Stimulated activated CD8-positive, alpha-beta memory T cell treated with anti-CD3 and anti-CD28 coated beads, Interleukin-7, amount 100 ng/mL, for 24 hours (primary cell): ENCODE data around the gene ZCCHC10.
A peak's percentile ranks its signal among the peaks of the same experiment; 100 is the strongest.
"Not testable (repeated sequence)": the region's sequence is repeated elsewhere in the genome, so short reads cannot be mapped to it uniquely, and the experiment has no call there.

Experiments used
- DNase-seq: peaks from one replicate; pipeline ENCODE4 v3.0.0-alpha.2; 2020; ENCODE audit warnings: low read depth

Gene ZCCHC10

DNA sequence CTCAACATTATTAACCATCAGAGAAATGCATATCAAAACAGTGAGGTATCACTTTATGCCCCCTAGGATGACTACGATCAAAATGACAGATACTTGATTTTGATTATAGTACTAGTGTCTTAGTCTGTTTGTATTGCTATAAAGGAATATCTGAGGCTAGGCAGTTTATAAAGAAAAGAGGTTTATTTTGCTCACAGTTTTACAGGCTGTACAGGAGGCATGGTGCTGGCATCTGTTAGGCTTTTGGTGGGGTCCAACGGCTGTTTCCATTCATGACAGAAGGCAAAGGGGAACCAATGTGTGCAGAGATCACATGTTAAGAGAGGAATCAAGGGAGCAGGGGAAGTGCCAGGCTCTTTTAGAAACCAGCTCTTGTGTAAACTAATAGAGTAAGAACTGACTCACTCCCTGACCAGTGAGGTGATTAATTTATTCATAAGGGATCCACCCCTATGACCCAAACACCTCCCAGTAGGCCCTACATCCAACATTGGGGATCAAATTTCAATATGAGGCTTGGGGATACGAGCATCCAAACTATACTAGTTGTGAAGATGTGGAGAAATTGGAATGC, 46.9 kb downstream of the ZCCHC10 start:
- no peak for DNase-seq

GRCh38 chr5:132976852-132977251, 49.5 kb downstream of the ZCCHC10 start:
- no peak for DNase-seq

- not testable (repeated sequence) for DNase-seq
These were observed 53.9 kb downstream of the ZCCHC10 start for GRCh38 chr5:132972436-132972828.

DNA sequence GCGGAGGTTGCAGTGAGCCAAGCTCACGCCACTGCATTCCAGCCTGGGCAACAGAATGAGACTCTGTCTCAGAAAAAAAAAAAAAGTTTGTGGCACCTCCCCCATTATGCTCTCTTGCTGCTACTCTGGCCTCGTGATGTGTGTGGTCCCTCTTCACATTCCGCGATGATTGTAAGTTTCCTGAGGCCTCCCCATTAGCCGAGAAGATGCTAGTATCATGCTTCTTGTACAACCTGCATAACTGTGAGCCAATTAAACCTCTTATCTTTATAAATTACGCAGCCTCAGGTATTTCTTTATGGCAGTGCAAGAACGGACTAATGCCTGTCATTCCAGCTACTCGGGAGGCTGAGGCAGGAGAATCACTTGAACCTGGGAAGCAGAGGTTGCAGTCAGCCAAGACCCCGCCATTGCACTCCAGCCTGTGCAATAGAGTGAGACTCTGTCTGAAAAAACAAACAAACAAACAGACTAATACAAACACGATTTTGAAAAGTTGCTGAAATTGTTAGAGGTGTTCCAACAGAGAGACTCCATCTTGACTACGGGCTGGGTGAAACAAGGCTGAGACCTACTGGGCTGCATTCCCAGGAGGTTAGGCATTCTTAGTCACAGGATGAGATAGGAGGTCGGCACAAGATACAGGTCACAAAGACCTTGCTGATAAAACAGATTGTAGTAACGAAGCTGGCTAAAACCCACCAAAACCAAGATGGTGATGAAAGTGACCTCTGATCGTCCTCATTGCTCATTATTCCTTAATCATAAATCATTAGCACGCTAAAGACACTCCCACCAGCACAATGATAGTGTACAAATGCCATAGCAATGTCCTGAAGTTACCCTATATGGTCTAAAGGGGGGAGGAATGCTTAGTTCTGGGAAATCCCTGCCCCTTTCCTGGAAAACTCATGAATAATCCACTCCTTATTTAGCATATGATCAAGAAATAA, 54.6 kb downstream of the ZCCHC10 start:
- no peak for DNase-seq

- no peak for DNase-seq
These were observed 61.2 kb downstream of the ZCCHC10 start for GRCh38 chr5:132965120-132965519.

DNA sequence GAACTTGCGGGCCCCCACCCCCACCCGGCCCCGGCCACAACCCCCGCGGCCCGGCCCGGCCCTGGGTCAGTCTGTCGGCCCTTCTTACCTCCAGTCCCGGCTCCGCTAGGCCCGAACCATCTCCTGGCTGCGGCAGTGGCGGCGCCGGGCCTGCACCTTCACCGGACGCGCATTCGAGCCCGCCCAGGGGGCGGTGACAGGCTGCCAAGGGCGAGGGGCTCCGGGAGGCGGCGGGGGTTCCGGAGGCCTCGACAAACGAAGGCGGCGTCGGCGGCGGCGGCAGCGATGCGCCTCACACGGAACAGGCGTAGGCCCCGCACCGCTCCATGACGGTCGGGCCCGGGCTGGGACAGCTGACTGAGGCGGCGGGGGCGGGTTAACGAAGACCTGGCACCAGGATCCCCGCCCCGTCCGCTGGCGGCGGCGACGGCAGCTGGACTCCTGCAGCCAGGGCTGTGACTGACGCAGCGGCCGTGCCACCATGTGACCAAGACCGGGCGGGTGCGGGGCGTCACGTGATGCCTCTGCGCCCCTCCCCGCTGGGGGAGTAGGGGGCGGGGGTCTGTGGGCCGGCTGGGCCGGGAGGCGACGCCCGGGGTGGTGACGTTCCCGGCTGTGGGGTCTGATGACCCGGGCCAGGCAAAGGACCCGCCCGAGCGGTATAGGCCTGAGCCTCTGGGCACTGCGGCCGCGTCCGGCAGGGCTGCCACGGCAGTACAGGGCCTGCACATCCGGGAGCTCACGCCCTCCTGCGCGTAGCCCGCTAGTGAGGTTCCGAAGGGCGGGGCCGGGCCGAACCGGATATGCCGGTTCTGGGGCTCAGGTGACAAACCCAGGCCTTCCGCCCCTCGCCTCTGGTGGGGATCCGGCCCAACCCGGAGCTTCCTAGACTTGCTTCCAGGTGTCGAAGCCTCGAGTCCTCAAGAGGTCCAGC, 62.9 kb downstream of the ZCCHC10 start, which contains the start of gene AFF4:
AFF4 (minus strand) TSS at position 464 of the 934 bp plus-strand sequence. CDS start 26,445 bp downstream, outside the sequence.
- DNase-seq = peak; percentile 67

GRCh38 chr5:132962429-132963021, 63.8 kb downstream of the ZCCHC10 start:
- no peak for DNase-seq

- no peak for DNase-seq
These were observed 64.5 kb downstream of the ZCCHC10 start for GRCh38 chr5:132961887-132962286.

- DNase-seq = not testable (repeated sequence)
These were observed 65.1 kb downstream of the ZCCHC10 start for GRCh38 chr5:132961123-132961815.

- DNase-seq = not testable (repeated sequence)
These were observed 70.1 kb downstream of the ZCCHC10 start for GRCh38 chr5:132956166-132956799.

- no peak for DNase-seq
These were observed 72.6 kb downstream of the ZCCHC10 start for GRCh38 chr5:132953710-132954109.

DNA sequence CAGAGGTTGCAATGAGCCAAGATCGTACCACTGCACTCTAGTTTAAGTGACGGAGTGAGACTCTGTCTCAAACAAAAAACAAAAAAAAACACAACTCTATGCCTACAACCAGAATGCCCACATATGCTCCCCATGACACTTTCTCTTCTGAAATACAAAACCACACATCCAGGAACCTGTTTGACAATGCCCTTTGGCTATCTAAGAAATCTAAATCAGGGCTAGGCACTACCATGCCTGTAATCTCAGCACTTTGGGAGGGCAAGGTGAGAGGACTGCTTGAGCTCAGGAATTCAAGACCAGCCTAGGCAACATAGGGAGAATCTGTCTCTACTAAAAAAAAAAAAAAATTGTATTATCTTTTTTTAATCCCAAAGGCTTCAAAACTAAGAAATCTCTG, 73.5 kb downstream of the ZCCHC10 start:
- no peak for DNase-seq

DNA sequence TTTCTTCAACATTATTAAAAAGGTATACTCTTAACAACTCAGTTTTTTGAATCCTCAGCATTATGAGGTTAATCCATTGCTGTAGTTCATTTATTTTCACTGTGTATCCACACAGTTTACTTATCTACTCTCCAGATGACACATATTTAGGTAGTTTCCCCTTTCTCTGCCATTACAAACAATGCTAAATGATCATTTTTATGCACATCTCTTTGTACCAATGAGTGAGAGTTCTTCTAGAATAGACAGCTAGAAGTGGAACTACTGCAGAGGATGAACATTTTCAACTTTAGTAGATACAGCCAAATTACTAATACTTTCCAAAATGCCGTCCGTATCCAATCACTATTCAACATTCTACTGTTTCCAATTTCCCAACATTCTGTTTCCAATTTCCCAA, 74.5 kb downstream of the ZCCHC10 start:
- DNase-seq = no peak

GRCh38 chr5:132949136-132949535, 77.2 kb downstream of the ZCCHC10 start:
- DNase-seq = no peak

- DNase-seq = no peak
These were observed 78.7 kb downstream of the ZCCHC10 start for GRCh38 chr5:132947671-132948070.
